Measurements from ENCODE around the gene BRD7.

DNA sequence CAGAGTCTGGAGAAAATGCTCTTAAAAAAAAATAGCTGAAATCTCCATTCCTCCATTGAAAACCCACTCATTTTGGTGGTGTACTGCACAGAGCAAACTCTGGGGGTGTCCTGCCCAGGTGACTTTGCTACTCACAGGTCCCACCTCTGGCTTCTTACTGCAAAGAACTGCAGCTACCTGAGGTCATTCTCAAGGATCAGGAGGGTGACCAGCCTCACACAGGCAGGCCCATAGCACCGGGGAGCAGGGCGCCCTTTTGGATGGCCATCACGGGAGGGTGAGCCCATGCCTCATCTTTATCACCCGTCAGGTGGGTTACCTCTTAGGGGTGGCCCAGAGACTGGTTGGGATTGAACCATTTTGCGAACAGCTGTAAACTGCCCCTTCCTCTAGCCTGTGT, 32.6 kb upstream of the BRD7 start:
- TF ChIP-seq, protein P1, sequence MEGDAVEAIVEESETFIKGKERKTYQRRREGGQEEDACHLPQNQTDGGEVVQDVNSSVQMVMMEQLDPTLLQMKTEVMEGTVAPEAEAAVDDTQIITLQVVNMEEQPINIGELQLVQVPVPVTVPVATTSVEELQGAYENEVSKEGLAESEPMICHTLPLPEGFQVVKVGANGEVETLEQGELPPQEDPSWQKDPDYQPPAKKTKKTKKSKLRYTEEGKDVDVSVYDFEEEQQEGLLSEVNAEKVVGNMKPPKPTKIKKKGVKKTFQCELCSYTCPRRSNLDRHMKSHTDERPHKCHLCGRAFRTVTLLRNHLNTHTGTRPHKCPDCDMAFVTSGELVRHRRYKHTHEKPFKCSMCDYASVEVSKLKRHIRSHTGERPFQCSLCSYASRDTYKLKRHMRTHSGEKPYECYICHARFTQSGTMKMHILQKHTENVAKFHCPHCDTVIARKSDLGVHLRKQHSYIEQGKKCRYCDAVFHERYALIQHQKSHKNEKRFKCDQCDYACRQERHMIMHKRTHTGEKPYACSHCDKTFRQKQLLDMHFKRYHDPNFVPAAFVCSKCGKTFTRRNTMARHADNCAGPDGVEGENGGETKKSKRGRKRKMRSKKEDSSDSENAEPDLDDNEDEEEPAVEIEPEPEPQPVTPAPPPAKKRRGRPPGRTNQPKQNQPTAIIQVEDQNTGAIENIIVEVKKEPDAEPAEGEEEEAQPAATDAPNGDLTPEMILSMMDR (conservative IDR thresholded peaks at IDR 0.05 in 1 of 2, IDR thresholded peaks at IDR 0.05 in 1 of 2; ENCODE audit: extremely low read depth in 1 of 2, insufficient read depth in 1 of 2, low read depth in 1 of 2, low read length in 2 of 2) = no peak
- TF ChIP-seq EZH2 (IDR thresholded peaks at IDR 0.05; ENCODE audit: borderline replicate concordance, low read length) = no peak

Measured in mammary epithelial cell (primary cell).